ENCODE results near the gene C22orf31.
"Not testable (repeated sequence)": the region's sequence is repeated elsewhere in the genome, so short reads cannot be mapped to it uniquely, and the experiment has no call there.

Gene C22orf31

GRCh38 chr22:29053048-29053702 is 8.5 kb downstream of the C22orf31 start:
- no peak for DNase-seq

GRCh38 chr22:29050457-29050856 is 11.2 kb downstream of the C22orf31 start:
- no peak for DNase-seq

GRCh38 chr22:29049655-29050263 is 11.9 kb downstream of the C22orf31 start:
- no peak for DNase-seq

- no peak for DNase-seq
These were observed 12.6 kb downstream of the C22orf31 start for GRCh38 chr22:29048822-29049654.

- DNase-seq: no peak
These were observed 16.9 kb downstream of the C22orf31 start for GRCh38 chr22:29044657-29045176.

- no peak for DNase-seq
These were observed 17.6 kb downstream of the C22orf31 start for GRCh38 chr22:29043906-29044575.

- no peak for DNase-seq
These were observed 20.2 kb downstream of the C22orf31 start for GRCh38 chr22:29041408-29041807.

- peak; percentile 65 for DNase-seq
These were observed 21.0 kb downstream of the C22orf31 start for GRCh38 chr22:29040385-29041275.

- not testable (repeated sequence) for DNase-seq
These were observed 21.9 kb downstream of the C22orf31 start for GRCh38 chr22:29039684-29040083.

GRCh38 chr22:29039148-29039547 is 22.5 kb downstream of the C22orf31 start:
- no peak for DNase-seq

GRCh38 chr22:29037340-29037932 is 24.2 kb downstream of the C22orf31 start:
- DNase-seq: no peak

- DNase-seq: no peak
These were observed 29.0 kb downstream of the C22orf31 start for GRCh38 chr22:29032584-29032983.

- DNase-seq: no peak
These were observed 29.6 kb downstream of the C22orf31 start for GRCh38 chr22:29032014-29032475.

- no peak for DNase-seq
These were observed 30.2 kb downstream of the C22orf31 start for GRCh38 chr22:29031227-29032011.

GRCh38 chr22:29030618-29031226 is 30.9 kb downstream of the C22orf31 start:
- no peak for DNase-seq

GRCh38 chr22:29030016-29030617 is 31.5 kb downstream of the C22orf31 start:
- no peak for DNase-seq

GRCh38 chr22:29029202-29030000 is 32.2 kb downstream of the C22orf31 start:
- DNase-seq: no peak

- DNase-seq: no peak
These were observed 33.2 kb downstream of the C22orf31 start for GRCh38 chr22:29028468-29028867.

- DNase-seq: no peak
These were observed 35.1 kb downstream of the C22orf31 start for GRCh38 chr22:29026579-29026978.
